Keratinocyte (primary cell): Measurements from ENCODE around the gene TMEM115.

ENCODE experiments used
- EZH2 ChIP-seq: IDR thresholded peaks from one replicate; pipeline ENCODE4 v1.6.1; 2012; ENCODE audit warnings: inconsistent platforms, mild to moderate bottlenecking, low read length, moderate library complexity
- TF ChIP-seq, protein P1 (sequence below), 3 experiments: IDR thresholded peaks in 1 of 3; conservative IDR thresholded peaks in 1 of 3; optimal IDR thresholded peaks in 1 of 3; 2 replicates in 2 of 3; 3 replicates in 1 of 3; pipeline versions ENCODE3 to v1.5.1; 2011; ENCODE audit warnings: low read length in 3 of 3, mild to moderate bottlenecking in 3 of 3, moderate library complexity in 2 of 3, control low read depth in 1 of 3, inconsistent platforms in 1 of 3; ENCODE audit not compliant: insufficient read depth in 2 of 3; ENCODE audit errors: extremely low read depth in 1 of 3

DNA sequence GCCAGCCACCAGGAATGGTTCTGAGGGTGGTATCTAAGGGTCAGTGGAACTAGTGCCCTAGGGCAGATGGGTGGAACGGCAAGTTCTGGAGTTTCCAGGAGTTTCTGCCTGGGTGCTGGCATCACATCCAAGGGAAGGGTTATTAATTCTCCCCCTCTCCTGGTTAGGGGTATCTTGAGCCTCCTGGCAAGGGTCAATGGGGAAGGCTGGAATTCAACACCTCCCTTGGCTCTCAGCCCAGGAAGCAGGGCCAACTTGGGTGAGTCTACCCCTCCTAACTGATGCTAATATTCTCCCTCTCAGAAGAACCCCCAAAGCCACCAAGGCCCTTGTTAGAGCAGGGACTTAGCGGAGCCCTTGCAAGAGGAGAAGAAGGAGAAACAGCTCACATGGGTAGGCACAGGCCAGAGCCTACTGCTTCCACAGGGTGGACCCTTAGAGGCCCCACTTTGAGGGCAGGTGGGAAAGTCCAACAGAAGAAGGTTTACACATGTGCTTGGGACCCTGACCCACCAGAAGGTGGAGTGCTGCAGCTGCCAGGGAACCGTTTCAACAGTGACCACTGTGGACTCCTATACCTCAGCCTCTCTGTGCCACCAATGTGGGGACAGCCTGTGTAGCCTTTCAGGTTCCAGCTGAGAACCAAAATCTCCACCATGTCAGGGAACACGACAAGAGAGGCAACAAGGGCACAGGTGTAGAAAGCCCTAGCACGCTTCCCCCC lies 3.3 kb downstream of the TMEM115 start:
- TF ChIP-seq, protein P1, sequence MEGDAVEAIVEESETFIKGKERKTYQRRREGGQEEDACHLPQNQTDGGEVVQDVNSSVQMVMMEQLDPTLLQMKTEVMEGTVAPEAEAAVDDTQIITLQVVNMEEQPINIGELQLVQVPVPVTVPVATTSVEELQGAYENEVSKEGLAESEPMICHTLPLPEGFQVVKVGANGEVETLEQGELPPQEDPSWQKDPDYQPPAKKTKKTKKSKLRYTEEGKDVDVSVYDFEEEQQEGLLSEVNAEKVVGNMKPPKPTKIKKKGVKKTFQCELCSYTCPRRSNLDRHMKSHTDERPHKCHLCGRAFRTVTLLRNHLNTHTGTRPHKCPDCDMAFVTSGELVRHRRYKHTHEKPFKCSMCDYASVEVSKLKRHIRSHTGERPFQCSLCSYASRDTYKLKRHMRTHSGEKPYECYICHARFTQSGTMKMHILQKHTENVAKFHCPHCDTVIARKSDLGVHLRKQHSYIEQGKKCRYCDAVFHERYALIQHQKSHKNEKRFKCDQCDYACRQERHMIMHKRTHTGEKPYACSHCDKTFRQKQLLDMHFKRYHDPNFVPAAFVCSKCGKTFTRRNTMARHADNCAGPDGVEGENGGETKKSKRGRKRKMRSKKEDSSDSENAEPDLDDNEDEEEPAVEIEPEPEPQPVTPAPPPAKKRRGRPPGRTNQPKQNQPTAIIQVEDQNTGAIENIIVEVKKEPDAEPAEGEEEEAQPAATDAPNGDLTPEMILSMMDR (optimal IDR thresholded peaks at IDR 0.05 in 1 of 3, IDR thresholded peaks at IDR 0.05 in 1 of 3, conservative IDR thresholded peaks at IDR 0.05 in 1 of 3; ENCODE audit: extremely low read depth in 1 of 3, insufficient read depth in 2 of 3, low read length in 3 of 3) = no peak
- no peak for TF ChIP-seq EZH2
